Tibial nerve (tissue), 4 donors: ENCODE results near the gene FRMPD2.

Experiments used
- CTCF ChIP-seq, 5 experiments: fragments of 200-600 bp in 3 of 5; fragments of 450-650 bp in 2 of 5; sonication (generic) in 3 of 5; IDR thresholded peaks; one replicate each; pipeline ENCODE4 v1.5.1; 2016 to 2019; ENCODE audit warnings: antibody characterized with exemption in 5 of 5, mild to moderate bottlenecking in 3 of 5, moderate library complexity in 2 of 5
- EP300 ChIP-seq, 2 donors: sonication (generic); formaldehyde crosslinking; IDR thresholded peaks; one replicate each; pipeline ENCODE4 v1.6.1; 2017; ENCODE audit warnings: antibody characterized with exemption in 2 of 2, mild to moderate bottlenecking in 1 of 2
- POLR2A ChIP-seq, 2 donors: fragments of 450-650 bp; IDR thresholded peaks; one replicate each; pipeline ENCODE4 v1.6.1; 2017; ENCODE audit warnings: antibody characterized with exemption in 2 of 2, mild to moderate bottlenecking in 2 of 2, moderate library complexity in 2 of 2

GRCh38 chr10:48271047-48271730, 3.3 kb downstream of the FRMPD2 start:
- TF ChIP-seq CTCF (IDR thresholded peaks at IDR 0.05) (no peak), POLR2A (IDR thresholded peaks at IDR 0.05) (no peak), EP300 (IDR thresholded peaks at IDR 0.05) (no peak)
